ENCODE results near the gene C1QTNF12. TPM values are rescaled to one million over a fixed set of nuclear protein-coding genes. Genes with fewer than 3 reads are reported as not detected.

The C1QTNF12 gene
- total RNA-seq, 4 donors from 2014 or later, result 2.7 TPM; not detected in 3

GRCh38 chr1:1206376-1206965, 40.1 kb downstream of the C1QTNF12 start, which contains the start of gene TNFRSF18:
Gene TNFRSF18 (minus strand): TSS chr1:1206592. CDS start chr1:1206571, 21 bp downstream.
- Histone ChIP-seq H3K9me3 (no peaks in the 10 kb centered on the region), H3K4me3 (peak within 1 kb of the TSS; percentile 2 to 36 (median 26)), H3K36me3 (no peaks in the 10 kb centered on the region), H3K4me1 (peaks cover 5 to 6% of the 10 kb centered on the region in 2 donors), H3K27ac (no peak within 1 kb of the TSS), H3K27me3 (peaks cover 19 to 41% (median 34%) of the 10 kb centered on the region in 3 donors)
- in situ Hi-C loops (cut with MboI; ENCODE audit: low sequenced_read_pairs in 4 of 4) (no loop called here), intact Hi-C loops (cut with DNase I; ENCODE audit: low total_unique reads) (loop anchor here (10.0 kb wide), 1 partner anchor 72 kb away; no protein-coding TSS in a partner anchor)
- ATAC-seq (no peak), DNase-seq (no peak)
- no peak for TF ChIP-seq POLR2A (IDR thresholded peaks at IDR 0.05)
- no peak for TF ChIP-seq CTCF (IDR thresholded peaks at IDR 0.05 in 4 of 5, conservative IDR thresholded peaks at IDR 0.05 in 1 of 5)

GRCh38 chr1:1205769-1206375, 40.6 kb downstream of the C1QTNF12 start:
- DNase-seq (no peak), ATAC-seq (no peak)
- no peaks in the 10 kb centered on the region for H3K9me3 ChIP-seq
- intact Hi-C loops (cut with DNase I; ENCODE audit: low total_unique reads) (loop anchor here (10.0 kb wide), 1 partner anchor 71 kb away; no protein-coding TSS in a partner anchor), in situ Hi-C loops (cut with MboI; ENCODE audit: low sequenced_read_pairs in 4 of 4) (no loop called here)
- H3K4me1 ChIP-seq, result peaks cover 5 to 6% of the 10 kb centered on the region in 2 donors
- H3K27me3 ChIP-seq, result peaks cover 19 to 44% (median 35%) of the 10 kb centered on the region in 3 donors
- H3K4me3 ChIP-seq, result peak overlapping the region; percentile 2 to 36 (median 26)
- no peak for TF ChIP-seq POLR2A (IDR thresholded peaks at IDR 0.05)
- TF ChIP-seq CTCF (IDR thresholded peaks at IDR 0.05 in 4 of 5, conservative IDR thresholded peaks at IDR 0.05 in 1 of 5), result no peak
- no peaks in the 10 kb centered on the region for H3K36me3 ChIP-seq
- no peak overlapping the region for H3K27ac ChIP-seq

- H3K4me3 ChIP-seq, result no peak overlapping the region
- peaks cover 5 to 6% of the 10 kb centered on the region in 2 donors for H3K4me1 ChIP-seq
- DNase-seq (no peak), ATAC-seq (no peak)
- no peaks in the 10 kb centered on the region for H3K9me3 ChIP-seq
- H3K27me3 ChIP-seq, result peaks cover 25 to 46% (median 38%) of the 10 kb centered on the region in 3 donors
- H3K36me3 ChIP-seq, result no peaks in the 10 kb centered on the region
- intact Hi-C loops (cut with DNase I; ENCODE audit: low total_unique reads), result loop anchor here (10.0 kb wide), 1 partner anchor 70 kb away; no protein-coding TSS in a partner anchor
- H3K27ac ChIP-seq, result no peak overlapping the region
- no peak for TF ChIP-seq CTCF (IDR thresholded peaks at IDR 0.05 in 4 of 5, conservative IDR thresholded peaks at IDR 0.05 in 1 of 5)
- TF ChIP-seq POLR2A (IDR thresholded peaks at IDR 0.05), result no peak
- in situ Hi-C loops (cut with MboI; ENCODE audit: low sequenced_read_pairs in 4 of 4), result no loop called here
These were observed 41.3 kb downstream of the C1QTNF12 start for GRCh38 chr1:1204998-1205768.

- H3K27me3 ChIP-seq, result peaks cover 31 to 46% (median 38%) of the 10 kb centered on the region in 3 donors
- ATAC-seq (no peak), DNase-seq (no peak)
- no peak overlapping the region for H3K4me3 ChIP-seq
- H3K9me3 ChIP-seq, result no peaks in the 10 kb centered on the region
- intact Hi-C loops (cut with DNase I; ENCODE audit: low total_unique reads) (loop anchor here (10.0 kb wide), 1 partner anchor 70 kb away; no protein-coding TSS in a partner anchor), in situ Hi-C loops (cut with MboI; ENCODE audit: low sequenced_read_pairs in 4 of 4) (no loop called here)
- peaks cover 5 to 6% of the 10 kb centered on the region in 2 donors for H3K4me1 ChIP-seq
- H3K36me3 ChIP-seq, result no peaks in the 10 kb centered on the region
- no peak overlapping the region for H3K27ac ChIP-seq
- no peak for TF ChIP-seq POLR2A (IDR thresholded peaks at IDR 0.05)
- TF ChIP-seq CTCF (IDR thresholded peaks at IDR 0.05 in 4 of 5, conservative IDR thresholded peaks at IDR 0.05 in 1 of 5), result no peak
These were observed 42.0 kb downstream of the C1QTNF12 start for GRCh38 chr1:1204425-1204920.
